Activated CD4-positive, alpha-beta T cell treated with anti-CD3 and anti-CD28 coated beads, Interleukin-2, amount 50 U/mL, for 1 hour (primary cell): ENCODE data around the gene ADGB.
"Not testable (repeated sequence)": the region's sequence is repeated elsewhere in the genome, so short reads cannot be mapped to it uniquely, and the experiment has no call there.

Source experiments
- DNase-seq: peaks from one replicate; pipeline ENCODE4 v3.0.0-alpha.2; 2020

The ADGB gene

GRCh38 chr6:146770275-146770964 is 171.6 kb downstream of the ADGB start:
- DNase-seq: no peak

GRCh38 chr6:146770965-146771735 is 172.4 kb downstream of the ADGB start:
- DNase-seq: peak; percentile 13

GRCh38 chr6:146775220-146775619 is 176.4 kb downstream of the ADGB start:
- DNase-seq: no peak

DNA sequence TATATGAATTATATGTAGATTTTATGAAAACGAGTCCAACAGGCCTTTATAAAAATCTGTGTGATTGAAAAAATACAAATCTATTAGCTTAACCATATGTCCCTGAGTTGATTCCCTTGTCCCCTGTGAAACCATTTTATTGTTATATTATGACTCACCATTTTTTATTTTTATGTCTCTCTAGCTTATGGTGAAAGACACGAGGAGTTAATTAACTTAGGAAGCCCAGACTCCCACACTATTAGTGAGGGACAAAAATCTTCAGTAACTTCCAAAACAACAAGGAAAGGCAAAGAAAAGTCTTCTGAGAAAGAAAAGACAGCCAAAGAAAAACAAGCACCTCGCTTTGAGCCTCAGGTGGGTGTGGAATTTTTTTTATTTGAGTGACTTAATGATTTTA is 183.1 kb downstream of the ADGB start:
- DNase-seq: no peak

DNA sequence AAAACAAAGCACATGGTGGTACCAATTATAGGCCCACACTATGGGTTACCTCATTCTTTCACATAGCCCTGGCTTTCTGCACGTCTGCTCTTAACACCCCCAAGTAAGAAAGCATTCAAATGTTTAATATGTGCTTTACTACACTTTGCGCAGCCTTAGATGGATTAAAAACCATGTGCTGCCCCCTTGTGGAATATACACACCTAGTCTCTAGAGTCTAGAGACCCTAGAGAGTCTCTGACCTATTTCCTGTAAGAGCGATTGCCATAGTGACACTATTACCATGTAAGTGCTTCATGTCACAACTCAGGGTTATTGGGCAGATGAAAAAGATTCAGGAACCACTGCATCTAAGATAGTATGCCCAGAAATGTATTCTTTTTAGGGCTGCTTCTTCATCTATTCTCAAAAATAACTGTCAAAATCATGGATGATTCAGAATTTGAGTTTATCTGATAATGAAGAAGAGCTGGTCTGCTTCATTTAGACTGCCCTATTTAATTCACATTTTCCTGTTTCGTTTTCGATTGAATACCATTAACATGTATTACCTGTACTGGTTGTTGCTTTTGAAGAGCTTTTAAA is 186.3 kb downstream of the ADGB start:
- DNase-seq: peak; percentile 1

DNA sequence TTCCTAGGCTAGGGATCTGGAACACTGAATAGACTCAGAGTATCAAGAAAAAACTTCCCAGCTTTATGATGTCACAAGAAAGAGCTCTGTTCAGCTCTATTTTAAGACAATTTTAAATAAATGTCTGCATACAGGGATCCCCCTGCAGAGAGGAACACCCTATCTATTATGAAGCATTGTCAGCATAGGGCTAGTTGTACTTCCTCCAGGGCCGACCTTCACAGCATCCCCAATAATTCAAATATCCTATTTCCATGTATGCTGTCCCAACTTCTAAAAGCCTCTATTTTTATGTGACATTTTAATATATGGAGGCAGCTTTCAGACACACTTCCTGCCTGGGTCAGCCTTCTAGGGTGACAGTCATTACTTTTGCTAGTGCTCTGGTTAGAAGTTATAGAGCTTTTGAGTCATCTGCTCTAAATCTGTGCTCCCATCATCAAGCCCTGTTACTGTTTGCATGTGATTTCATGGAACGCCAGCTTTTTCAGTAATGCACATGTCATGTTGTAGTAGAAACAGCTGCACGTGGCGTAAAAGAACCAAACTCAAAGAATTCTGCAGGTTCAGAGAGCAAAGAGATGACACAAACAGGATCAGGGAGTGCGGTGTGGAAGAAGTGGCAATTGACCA is 189.2 kb downstream of the ADGB start:
- no peak for DNase-seq

- no peak for DNase-seq
These were observed 191.9 kb downstream of the ADGB start for GRCh38 chr6:146790561-146791091.

GRCh38 chr6:146791930-146792329 is 193.2 kb downstream of the ADGB start:
- no peak for DNase-seq

DNA sequence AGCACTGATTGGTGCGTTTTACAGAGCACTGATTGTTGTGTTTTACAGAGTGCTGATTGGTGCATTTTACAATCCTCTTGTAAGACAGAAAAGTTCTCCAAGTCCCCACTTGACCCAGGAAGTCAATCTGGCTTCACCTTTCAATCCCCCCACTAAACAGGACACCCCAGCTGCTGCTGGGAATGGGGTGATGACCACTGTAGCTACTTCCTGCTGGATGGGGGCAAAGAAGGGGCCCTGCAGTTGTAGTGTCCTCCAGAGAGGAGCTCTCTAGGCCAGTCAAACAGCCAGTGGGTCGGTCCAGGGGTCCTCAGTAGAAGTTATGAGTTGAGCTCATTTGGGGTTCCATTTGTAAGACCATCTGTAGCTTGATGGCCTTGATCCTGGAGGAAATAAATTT is 194.4 kb downstream of the ADGB start:
- DNase-seq: not testable (repeated sequence)

DNA sequence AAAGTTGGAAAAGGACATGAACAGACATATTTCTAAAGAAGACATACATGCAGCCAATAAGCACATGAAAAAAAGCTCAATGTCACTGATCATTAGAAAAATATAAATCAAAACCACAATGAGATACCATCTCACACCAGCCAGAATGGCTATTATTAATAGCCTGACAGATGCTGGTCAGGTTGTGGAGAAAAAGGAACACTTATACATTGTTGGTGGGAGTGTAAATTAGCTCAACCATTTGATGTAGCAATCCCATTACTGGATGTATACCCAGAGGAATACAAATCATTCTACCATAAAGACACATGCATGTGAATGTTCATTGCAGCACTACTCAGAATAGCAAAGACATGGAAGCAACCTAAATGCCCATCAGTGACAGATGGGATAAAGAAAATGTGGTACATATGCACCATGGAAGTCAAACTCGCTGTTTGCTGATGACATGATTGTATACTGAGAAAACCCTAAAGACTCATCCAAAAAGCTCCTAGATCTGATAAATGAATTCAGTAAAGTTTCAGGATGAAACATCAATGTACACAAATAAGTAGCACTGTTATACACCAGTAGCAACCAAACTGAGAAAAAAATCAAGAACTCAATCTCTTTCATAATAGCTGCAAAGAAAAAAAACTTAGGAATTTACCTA is 196.8 kb downstream of the ADGB start:
- no peak for DNase-seq

- DNase-seq: not testable (repeated sequence)
These were observed 204.4 kb downstream of the ADGB start for GRCh38 chr6:146803167-146803566.

- DNase-seq: no peak
These were observed 204.8 kb downstream of the ADGB start for GRCh38 chr6:146803601-146804000.

- no peak for DNase-seq
These were observed 207.0 kb downstream of the ADGB start for GRCh38 chr6:146805546-146806325.

GRCh38 chr6:146809014-146809413 is 210.2 kb downstream of the ADGB start:
- DNase-seq: not testable (repeated sequence)

- not testable (repeated sequence) for DNase-seq
These were observed 214.1 kb downstream of the ADGB start for GRCh38 chr6:146812811-146813321.

DNA sequence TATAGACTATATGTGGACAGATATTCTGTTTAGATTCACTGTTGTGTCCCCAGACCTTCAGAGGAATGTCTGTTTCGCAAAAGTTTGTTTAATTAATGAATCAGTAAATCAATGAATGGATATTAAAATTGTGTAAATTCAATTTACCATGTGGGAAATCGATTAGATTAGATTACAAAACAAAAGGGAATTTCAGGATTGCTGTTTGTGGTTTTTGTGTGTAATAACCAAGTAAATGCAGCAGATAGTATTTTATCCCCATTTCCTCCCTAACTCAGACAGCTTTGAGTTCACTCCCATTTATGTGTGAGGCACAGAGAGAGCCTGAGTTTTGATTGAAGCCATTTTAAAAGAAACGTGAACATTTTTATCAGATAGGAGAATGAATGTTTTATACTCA is 214.8 kb downstream of the ADGB start:
- no peak for DNase-seq

GRCh38 chr6:146814148-146814750 is 215.5 kb downstream of the ADGB start:
- DNase-seq: no peak

DNA sequence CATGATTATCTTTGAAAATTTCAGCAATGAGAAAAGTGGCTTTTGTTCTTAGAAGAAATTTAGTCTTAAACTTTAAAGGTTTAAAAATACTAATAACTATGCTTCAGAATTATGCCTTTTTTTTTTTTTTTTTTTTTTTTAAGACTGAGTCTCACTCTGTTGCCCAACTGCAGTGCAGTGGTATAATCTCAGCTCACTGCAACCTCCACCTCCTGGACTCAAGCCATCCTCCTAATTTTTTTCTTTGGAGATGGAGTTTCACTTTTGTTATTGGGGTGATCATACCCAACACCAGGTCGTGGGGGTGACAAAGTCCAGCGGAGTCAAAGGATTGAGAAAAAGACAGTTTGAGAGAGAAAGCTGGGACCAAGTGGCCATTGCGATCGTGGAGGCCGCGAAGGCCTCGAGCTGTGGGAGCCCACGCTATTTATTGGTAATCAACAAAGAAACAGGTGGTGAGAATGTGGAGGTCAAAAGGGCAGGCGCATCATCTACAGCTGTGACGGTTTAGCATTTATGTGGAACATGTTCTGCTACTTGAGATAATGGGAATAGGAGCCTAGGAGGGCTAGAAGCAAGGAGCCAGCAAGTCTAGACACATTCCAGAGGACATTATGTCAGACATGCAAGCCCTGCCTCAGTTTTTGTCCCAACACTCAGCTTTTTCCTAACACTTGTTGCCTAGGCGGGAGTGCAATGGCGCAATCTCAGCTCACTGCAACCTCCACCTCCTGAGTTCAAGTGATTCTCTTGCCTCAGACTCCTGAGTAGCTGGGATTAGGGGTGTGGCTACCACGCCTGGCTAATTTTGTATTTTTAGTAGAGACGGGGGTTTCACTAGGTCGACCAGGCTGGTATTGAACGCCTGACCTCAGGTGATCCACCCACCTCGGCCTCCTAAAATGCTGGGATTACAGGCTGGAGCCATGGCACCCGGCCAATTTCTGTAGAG is 217.0 kb downstream of the ADGB start:
- DNase-seq: not testable (repeated sequence)

- no peak for DNase-seq
These were observed 221.0 kb downstream of the ADGB start for GRCh38 chr6:146819596-146820320.
